Prostate gland (tissue), 2 donors: ENCODE data around the gene SLC22A14. TPM values are rescaled to one million over a fixed set of nuclear protein-coding genes. Genes with fewer than 3 reads are reported as not detected.

Experiments used
- DNase-seq: peaks from one replicate; pipeline ENCODE4 v3.0.0-alpha.2; 2019; ENCODE audit warnings: low spot score
- H3K27ac ChIP-seq, 2 donors: fragments of 200-600 bp; sonication (generic); 2 replicates each; pipeline ENCODE4 v1.5.1; 2017 to 2019
- H3K27me3 ChIP-seq: fragments of 200-600 bp; sonication (generic); replicated peaks from 2 replicates; pipeline ENCODE4 v1.5.1; 2019; ENCODE audit not compliant: insufficient read depth
- H3K36me3 ChIP-seq, 2 donors: fragments of 200-600 bp; sonication (generic); 1 replicate in 1 of 2; 2 replicates in 1 of 2; pipeline versions ENCODE4 v1.5.1 to v1.8.1; 2017 to 2019
- H3K4me1 ChIP-seq: fragments of 200-600 bp; sonication (generic); replicated peaks from 2 replicates; pipeline ENCODE4 v1.5.1; 2019
- H3K4me3 ChIP-seq, 2 donors: fragments of 200-600 bp; sonication (generic); 2 replicates each; pipeline ENCODE4 v1.5.1; 2017 to 2019
- H3K9me3 ChIP-seq: fragments of 200-600 bp; sonication (generic); 2 replicates; pipeline ENCODE4 v1.5.1; 2017
- CTCF ChIP-seq, 4 experiments: fragments of 200-600 bp in 2 of 4; fragments of 450-650 bp in 2 of 4; sonication (generic) in 2 of 4; IDR thresholded peaks; 1 replicate in 3 of 4; 2 replicates in 1 of 4; pipeline ENCODE4 v1.5.1; 2016 to 2019; ENCODE audit warnings: antibody characterized with exemption in 4 of 4, mild to moderate bottlenecking in 2 of 4, moderate library complexity in 2 of 4
- POLR2A ChIP-seq: fragments of 450-650 bp; IDR thresholded peaks from one replicate; pipeline ENCODE4 v1.6.1; 2016; ENCODE audit warnings: antibody characterized with exemption, mild to moderate bottlenecking
- POLR2AphosphoS5 ChIP-seq: sonication (generic); formaldehyde crosslinking; IDR thresholded peaks from one replicate; pipeline ENCODE4 v1.6.1; 2017; ENCODE audit warnings: antibody characterized with exemption
- WGBS: methylation state at CpG from one replicate; pipeline ENCODE4 v1.1.5; 2018; 5-methylcytosine and 5-hydroxymethylcytosine counted together
- intact Hi-C: fragments of 100-400 bp; cut with DNase I; formaldehyde crosslinking; loops from one replicate; pipeline ENCODE4 v1.14.2; 2022
- total RNA-seq, 2 donors: library from RNA; depleted of rRNA; stranded (reverse); fragments of >200 nt; gene quantifications; one replicate each; pipeline ENCODE4 v1.1.0, GENCODE V29; 2016

The SLC22A14 gene
- total RNA-seq, 2 donors from 2014 or later: 0.64 to 1.5 TPM

GRCh38 chr3:38245930-38246329, 36.2 kb upstream of the SLC22A14 start:
- Histone ChIP-seq H3K4me3 (no peak overlapping the region), H3K27me3 (no peaks in the 10 kb centered on the region), H3K9me3 (no peaks in the 10 kb centered on the region), H3K36me3 (no peaks in the 10 kb centered on the region), H3K4me1 (no peaks in the 10 kb centered on the region), H3K27ac (no peak overlapping the region)
- WGBS: 94% methylated on average over 4 of the region's 4 CpGs
- no peak for TF ChIP-seq CTCF (IDR thresholded peaks at IDR 0.05)
- intact Hi-C loops: loop anchor here (5.0 kb wide), 1 partner anchor 109 kb away; the partner anchor contains the start of genes ACAA1 and MYD88
- DNase-seq: no peak

GRCh38 chr3:38247366-38248035, 34.6 kb upstream of the SLC22A14 start:
- no peak for TF ChIP-seq POLR2AphosphoS5
- TF ChIP-seq POLR2A: no peak
- TF ChIP-seq CTCF (IDR thresholded peaks at IDR 0.05): peak in 1 of 4 experiments; percentile 27
- Histone ChIP-seq H3K9me3 (no peaks in the 10 kb centered on the region), H3K27me3 (no peaks in the 10 kb centered on the region), H3K4me1 (no peaks in the 10 kb centered on the region), H3K27ac (no peak overlapping the region), H3K4me3 (no peak overlapping the region), H3K36me3 (peaks cover 0 to under 1% of the 10 kb centered on the region in 2 donors)
- intact Hi-C loops: loop anchor here (5.0 kb wide), 1 partner anchor 110 kb away; the partner anchor contains the start of genes ACAA1 and MYD88
- no peak for DNase-seq

- Histone ChIP-seq H3K36me3 (peaks cover 0 to 6% of the 10 kb centered on the region in 2 donors), H3K9me3 (no peaks in the 10 kb centered on the region), H3K27me3 (no peaks in the 10 kb centered on the region), H3K4me1 (no peaks in the 10 kb centered on the region), H3K27ac (no peak overlapping the region), H3K4me3 (no peak overlapping the region)
- TF ChIP-seq POLR2A (no peak), CTCF (IDR thresholded peaks at IDR 0.05) (no peak), POLR2AphosphoS5 (no peak)
- intact Hi-C loops: no loop called here
- no peak for DNase-seq
- WGBS: 85% methylated on average over 2 of the region's 2 CpGs
Observed at GRCh38 chr3:38250198-38250597, 31.9 kb upstream of the SLC22A14 start.

- Histone ChIP-seq H3K36me3 (peaks cover 0 to 6% of the 10 kb centered on the region in 2 donors), H3K4me1 (no peaks in the 10 kb centered on the region), H3K27ac (no peak overlapping the region), H3K27me3 (no peaks in the 10 kb centered on the region), H3K4me3 (no peak overlapping the region), H3K9me3 (no peaks in the 10 kb centered on the region)
- intact Hi-C loops: no loop called here
- no peak for TF ChIP-seq CTCF (IDR thresholded peaks at IDR 0.05)
- TF ChIP-seq POLR2AphosphoS5: no peak
- no peak for DNase-seq
- 95% methylated on average over 4 of the region's 4 CpGs for WGBS
Observed at GRCh38 chr3:38251197-38251596, 30.9 kb upstream of the SLC22A14 start.

- H3K9me3 ChIP-seq: no peaks in the 10 kb centered on the region
- intact Hi-C loops: no loop called here
- peaks cover 0 to 6% of the 10 kb centered on the region in 2 donors for H3K36me3 ChIP-seq
- no peaks in the 10 kb centered on the region for H3K27me3 ChIP-seq
- no peak for TF ChIP-seq CTCF (IDR thresholded peaks at IDR 0.05)
- no peak for TF ChIP-seq POLR2A
- no peak for TF ChIP-seq POLR2AphosphoS5
- 75% methylated on average over 4 of the region's 4 CpGs for WGBS
- no peak for DNase-seq
- H3K4me3 ChIP-seq: no peak overlapping the region
- H3K4me1 ChIP-seq: no peaks in the 10 kb centered on the region
- no peak overlapping the region for H3K27ac ChIP-seq
Observed at GRCh38 chr3:38253704-38254103, 28.4 kb upstream of the SLC22A14 start.
